GM23338 (cell line): ENCODE results near the gene SYT11.

Experiments used
- EZH2 ChIP-seq: fragments of 200-600 bp; sonication (generic); IDR thresholded peaks from one replicate; pipeline ENCODE4 v1.8.0; 2017; ENCODE audit warnings: antibody characterized with exemption, mild to moderate bottlenecking, low read depth; ENCODE audit not compliant: unreplicated experiment
- EZH2phosphoT487 ChIP-seq: fragments of 200-600 bp; sonication (generic); IDR thresholded peaks from one replicate; pipeline ENCODE4 v1.8.1; 2018; ENCODE audit warnings: antibody characterized with exemption; ENCODE audit not compliant: unreplicated experiment
- POLR2AphosphoS5 ChIP-seq: IDR thresholded peaks from 2 replicates; pipeline ENCODE4 v1.6.1; 2016; ENCODE audit warnings: antibody characterized with exemption, low read depth
- TF ChIP-seq, protein P1 (sequence below), 2 experiments: fragments of 200-600 bp in 1 of 2; sonication (generic) in 1 of 2; conservative IDR thresholded peaks; 2 replicates each; pipeline versions ENCODE4 v1.5.1 to v1.6.1; 2016 to 2017; ENCODE audit warnings: antibody characterized with exemption in 2 of 2, low read depth in 2 of 2, mild to moderate bottlenecking in 2 of 2, moderate library complexity in 1 of 2

GRCh38 chr1:155920717-155921116 is 61.4 kb downstream of the SYT11 start:
- TF ChIP-seq, protein P1, sequence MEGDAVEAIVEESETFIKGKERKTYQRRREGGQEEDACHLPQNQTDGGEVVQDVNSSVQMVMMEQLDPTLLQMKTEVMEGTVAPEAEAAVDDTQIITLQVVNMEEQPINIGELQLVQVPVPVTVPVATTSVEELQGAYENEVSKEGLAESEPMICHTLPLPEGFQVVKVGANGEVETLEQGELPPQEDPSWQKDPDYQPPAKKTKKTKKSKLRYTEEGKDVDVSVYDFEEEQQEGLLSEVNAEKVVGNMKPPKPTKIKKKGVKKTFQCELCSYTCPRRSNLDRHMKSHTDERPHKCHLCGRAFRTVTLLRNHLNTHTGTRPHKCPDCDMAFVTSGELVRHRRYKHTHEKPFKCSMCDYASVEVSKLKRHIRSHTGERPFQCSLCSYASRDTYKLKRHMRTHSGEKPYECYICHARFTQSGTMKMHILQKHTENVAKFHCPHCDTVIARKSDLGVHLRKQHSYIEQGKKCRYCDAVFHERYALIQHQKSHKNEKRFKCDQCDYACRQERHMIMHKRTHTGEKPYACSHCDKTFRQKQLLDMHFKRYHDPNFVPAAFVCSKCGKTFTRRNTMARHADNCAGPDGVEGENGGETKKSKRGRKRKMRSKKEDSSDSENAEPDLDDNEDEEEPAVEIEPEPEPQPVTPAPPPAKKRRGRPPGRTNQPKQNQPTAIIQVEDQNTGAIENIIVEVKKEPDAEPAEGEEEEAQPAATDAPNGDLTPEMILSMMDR (conservative IDR thresholded peaks at IDR 0.05; ENCODE audit: low read depth in 2 of 2), result no peak
- TF ChIP-seq EZH2, result no peak
- no peak for TF ChIP-seq POLR2AphosphoS5
- no peak for TF ChIP-seq EZH2phosphoT487
